Stimulated activated naive B cell treated with anti-CD40 and anti-IgM and Interleukin-4, amounts not matched to agents 10 μg/mL and 1 μg/mL and 100 μg/mL, for 72 hours (primary cell): ENCODE results near the gene BMERB1.

Source experiments
- ATAC-seq, 2 donors: fragments of 150-1000 bp; cut with Tn5 transposase; replicated peaks; 2 replicates each; pipeline ENCODE4 v1.10.0; 2021; ENCODE audit warnings: moderate library complexity in 1 of 2
- DNase-seq: peaks from one replicate; pipeline ENCODE4 v3.0.0; 2021
- H3K27ac Mint-ChIP-seq: one replicate; pipeline ENCODE4 v1.8.0; 2022; ENCODE audit warnings: mild to moderate bottlenecking, mixed read lengths
- H3K27me3 Mint-ChIP-seq, 2 donors: one replicate each; pipeline ENCODE4 v1.8.0; 2022; ENCODE audit warnings: mixed read lengths in 2 of 2
- H3K36me3 Mint-ChIP-seq, 2 donors: one replicate each; pipeline ENCODE4 v1.8.0; 2022; ENCODE audit warnings: mixed read lengths in 2 of 2, mild to moderate bottlenecking in 1 of 2
- H3K4me1 Mint-ChIP-seq, 2 donors: one replicate each; pipeline ENCODE4 v1.8.0; 2022; ENCODE audit warnings: mixed read lengths in 2 of 2, mild to moderate bottlenecking in 1 of 2
- H3K4me3 Mint-ChIP-seq, 2 donors: one replicate each; pipeline ENCODE4 v1.8.0; 2022; ENCODE audit warnings: mild to moderate bottlenecking in 2 of 2, mixed read lengths in 2 of 2, moderate library complexity in 1 of 2
- H3K9me3 Mint-ChIP-seq, 2 donors: one replicate each; pipeline ENCODE4 v1.8.0; 2022; ENCODE audit warnings: mixed read lengths in 2 of 2, mild to moderate bottlenecking in 1 of 2

Gene BMERB1

DNA sequence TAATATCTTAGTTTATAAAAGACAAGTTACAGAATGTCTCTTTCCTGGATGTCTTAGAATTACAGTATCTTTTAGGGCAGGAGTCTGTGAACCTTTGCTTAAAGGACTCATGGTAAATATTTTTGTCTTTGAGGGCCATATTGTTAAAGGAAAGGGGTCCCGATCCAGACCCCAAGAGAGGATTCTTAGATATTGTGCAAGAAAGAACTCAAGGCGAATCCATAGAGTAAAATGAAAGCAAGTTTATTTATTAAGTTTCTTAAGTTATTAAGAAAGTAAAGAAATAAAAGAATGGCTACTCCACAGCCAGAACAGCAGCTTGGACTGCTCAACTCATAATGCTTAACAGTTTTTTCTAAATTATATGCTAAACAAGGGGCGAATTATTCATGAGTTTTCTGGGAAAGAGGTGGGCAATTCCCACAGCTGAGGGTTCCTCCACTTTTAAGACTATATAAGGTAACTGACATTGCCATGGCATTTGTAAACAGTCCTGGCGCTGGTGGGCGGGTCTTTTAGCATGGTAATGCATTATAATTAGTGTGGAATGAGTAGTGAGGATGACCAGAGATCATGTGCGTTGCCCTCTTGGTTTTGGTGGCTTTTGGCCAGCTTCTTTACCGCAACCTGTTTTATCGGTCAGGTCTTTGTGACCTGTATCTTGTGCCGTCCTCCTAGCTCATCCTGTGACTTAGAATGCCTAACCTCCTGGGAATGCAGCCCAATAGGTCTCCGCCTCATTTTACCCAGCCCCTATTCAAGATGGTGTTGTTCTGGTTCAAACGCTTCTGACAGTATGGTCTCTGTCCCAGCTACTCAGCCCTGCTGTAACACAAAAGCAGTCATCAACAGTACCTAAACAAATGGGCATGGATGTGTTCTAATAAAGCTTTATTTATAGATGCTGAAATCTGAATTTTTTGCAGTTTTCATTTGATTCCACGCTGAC lies 53.2 kb downstream of the BMERB1 start:
- H3K4me1 Mint-ChIP-seq: peaks cover 20 to 53% of the 10 kb centered on the region in 2 donors
- peaks cover 0 to 21% of the 10 kb centered on the region in 2 donors for H3K36me3 Mint-ChIP-seq
- no peaks in the 10 kb centered on the region for H3K27me3 Mint-ChIP-seq
- ATAC-seq: no peak
- no peaks in the 10 kb centered on the region for H3K9me3 Mint-ChIP-seq
- DNase-seq: no peak
- H3K4me3 Mint-ChIP-seq: no peak overlapping the region
- H3K27ac Mint-ChIP-seq: no peak overlapping the region

DNA sequence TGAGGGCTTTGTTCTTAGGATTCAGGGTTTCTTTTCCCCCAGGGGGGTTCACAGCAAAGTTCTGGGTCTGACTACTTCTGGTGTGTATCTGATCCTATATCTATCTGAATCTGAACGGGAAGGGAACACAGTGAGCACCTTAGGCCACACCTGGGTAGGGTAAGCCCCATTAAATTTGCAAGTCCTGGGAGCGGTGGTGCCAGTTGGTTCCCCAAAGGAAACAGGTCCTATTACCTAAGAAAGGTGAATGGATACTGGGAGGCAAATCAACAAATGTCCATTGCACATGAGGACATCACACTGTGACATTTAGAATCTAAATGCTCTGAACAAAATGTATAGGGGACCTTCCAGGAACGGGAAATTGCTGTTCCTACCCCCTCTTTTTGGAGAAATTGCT lies 54.6 kb downstream of the BMERB1 start:
- no peak for DNase-seq
- Mint-ChIP-seq H3K9me3 (no peaks in the 10 kb centered on the region), H3K36me3 (peaks cover 0 to 24% of the 10 kb centered on the region in 2 donors), H3K4me3 (peak overlapping the region in 1 of 2 donors; percentile 65), H3K4me1 (peaks cover 19 to 41% of the 10 kb centered on the region in 2 donors), H3K27me3 (no peaks in the 10 kb centered on the region), H3K27ac (peak overlapping the region; percentile 42)
- peak in 1 of 2 donors; percentile 28 for ATAC-seq

DNA sequence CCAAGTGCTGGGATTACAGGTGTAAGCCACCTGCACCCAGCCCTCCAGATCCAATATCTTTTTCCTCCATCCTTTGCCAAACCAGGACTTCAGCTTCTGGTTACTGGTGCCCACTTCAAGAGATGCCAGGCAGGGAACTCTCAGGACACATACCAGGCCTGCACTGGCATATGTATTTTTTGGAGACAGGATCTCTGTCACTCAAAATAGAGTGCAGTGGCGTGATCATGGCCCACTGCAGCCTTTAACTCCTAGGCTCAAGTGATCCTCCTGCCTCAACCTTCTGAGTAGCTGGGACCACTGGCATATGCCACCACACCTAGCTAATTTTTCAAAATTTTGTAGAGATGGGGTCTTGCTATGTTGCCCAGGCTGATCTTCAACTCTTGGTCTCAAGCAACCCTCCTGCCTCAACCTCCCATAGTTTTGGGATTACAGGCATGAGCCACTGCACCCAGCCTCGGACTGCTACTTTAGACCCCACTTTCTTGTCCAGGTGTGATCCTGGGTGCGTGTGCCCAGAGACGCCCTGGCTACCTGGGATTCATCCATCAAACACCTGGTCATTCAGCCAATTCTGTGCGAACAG lies 55.8 kb downstream of the BMERB1 start:
- no peak overlapping the region for H3K4me3 Mint-ChIP-seq
- peaks cover 16 to 34% of the 10 kb centered on the region in 2 donors for H3K4me1 Mint-ChIP-seq
- H3K36me3 Mint-ChIP-seq: peaks cover 0 to 24% of the 10 kb centered on the region in 2 donors
- ATAC-seq: no peak
- no peaks in the 10 kb centered on the region for H3K27me3 Mint-ChIP-seq
- DNase-seq: no peak
- no peaks in the 10 kb centered on the region for H3K9me3 Mint-ChIP-seq
- H3K27ac Mint-ChIP-seq: peak overlapping the region; percentile 42

DNA sequence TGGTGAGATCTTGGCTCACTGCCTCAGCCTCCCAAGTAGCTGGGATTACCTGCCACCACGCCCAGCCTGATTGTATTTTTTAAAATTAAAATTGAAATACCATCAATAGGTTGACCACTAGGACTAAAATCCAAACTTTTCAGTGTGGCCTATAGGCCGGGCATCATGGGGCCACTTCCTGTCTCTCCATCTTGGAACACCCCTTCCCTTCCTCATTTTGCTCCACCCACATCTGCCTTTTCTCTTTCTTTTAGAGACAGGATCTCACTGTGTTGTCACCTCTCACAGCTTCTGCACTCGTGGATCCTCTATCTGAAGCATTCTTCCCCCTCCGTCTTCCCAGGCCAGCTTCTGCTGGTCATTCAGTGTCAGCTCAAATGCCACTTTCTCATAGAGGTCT lies 57.0 kb downstream of the BMERB1 start:
- H3K4me1 Mint-ChIP-seq: peaks cover 16 to 34% of the 10 kb centered on the region in 2 donors
- DNase-seq (no peak), ATAC-seq (no peak)
- no peaks in the 10 kb centered on the region for H3K27me3 Mint-ChIP-seq
- no peak overlapping the region for H3K4me3 Mint-ChIP-seq
- no peak overlapping the region for H3K27ac Mint-ChIP-seq
- peaks cover 0 to 24% of the 10 kb centered on the region in 2 donors for H3K36me3 Mint-ChIP-seq
- H3K9me3 Mint-ChIP-seq: no peaks in the 10 kb centered on the region

DNA sequence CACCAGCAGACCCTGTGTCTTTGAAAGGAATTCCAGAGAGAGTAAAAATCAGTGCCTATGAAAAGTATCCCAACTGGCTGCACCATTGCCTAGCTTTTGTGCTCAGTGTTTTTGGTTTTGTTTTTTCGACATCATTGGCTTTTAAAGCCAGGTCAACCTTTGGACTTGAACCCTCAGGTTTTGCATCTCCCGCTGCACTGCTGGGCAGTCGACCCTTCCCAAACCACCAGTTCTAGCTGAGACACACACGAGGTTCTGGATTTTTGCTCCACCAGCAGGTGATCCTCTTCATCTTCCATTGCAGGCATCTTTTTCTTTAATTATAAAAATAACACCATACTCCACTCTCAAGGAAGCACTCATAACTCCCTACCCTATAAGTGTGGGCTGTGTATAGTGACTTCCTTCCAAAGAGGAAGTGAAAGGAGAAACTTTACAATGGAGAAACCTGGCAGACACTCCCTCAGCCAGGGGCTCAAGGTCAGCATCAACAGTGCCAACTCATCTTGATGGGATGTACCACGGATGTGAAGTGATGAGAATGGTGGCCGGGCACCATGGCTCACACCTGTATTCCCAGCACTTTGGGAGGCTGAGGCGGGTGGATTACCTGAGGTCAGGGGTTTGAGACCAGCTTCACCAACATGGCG lies 57.8 kb downstream of the BMERB1 start:
- Mint-ChIP-seq H3K36me3 (peaks cover 0 to 24% of the 10 kb centered on the region in 2 donors), H3K4me3 (no peak overlapping the region), H3K9me3 (no peaks in the 10 kb centered on the region), H3K27ac (peak overlapping the region; percentile 34), H3K27me3 (no peaks in the 10 kb centered on the region), H3K4me1 (peaks cover 19 to 34% of the 10 kb centered on the region in 2 donors)
- no peak for DNase-seq
- ATAC-seq: peak; percentile 53 to 67

DNA sequence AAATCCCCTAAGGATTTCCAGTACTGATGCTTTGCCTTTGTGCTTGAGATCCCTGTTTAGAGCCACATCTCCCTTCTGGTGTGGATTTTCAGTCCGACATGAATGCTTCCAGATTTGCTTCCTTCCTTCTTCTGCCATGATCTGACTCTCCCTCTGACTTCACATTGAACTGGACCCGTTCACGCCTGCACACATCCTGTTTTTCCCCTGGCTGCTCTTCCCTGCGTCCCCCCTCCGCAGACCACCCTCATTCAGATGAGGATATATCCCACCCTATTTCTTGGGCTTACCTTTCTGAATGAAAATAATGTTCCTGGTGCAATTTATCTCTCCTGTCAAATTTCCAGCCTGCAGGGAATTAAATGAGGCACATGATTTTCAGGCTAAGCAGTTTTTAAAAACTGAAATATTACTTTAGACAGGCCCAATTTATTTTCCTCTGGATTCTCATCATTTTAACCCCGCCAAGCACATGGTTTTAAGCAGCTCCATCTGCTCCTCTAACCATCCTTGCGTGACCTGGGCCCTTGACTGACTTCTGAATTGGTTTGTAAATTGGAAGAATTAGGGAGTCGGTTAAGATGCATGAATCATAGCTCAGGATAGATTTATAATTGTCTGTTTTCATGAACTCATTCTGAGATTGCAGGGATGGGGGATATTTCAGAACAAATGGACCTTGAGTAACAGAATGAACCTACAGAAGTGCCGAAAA lies 59.2 kb downstream of the BMERB1 start:
- peaks cover 0 to 24% of the 10 kb centered on the region in 2 donors for H3K36me3 Mint-ChIP-seq
- H3K9me3 Mint-ChIP-seq: no peaks in the 10 kb centered on the region
- H3K27me3 Mint-ChIP-seq: peaks cover 0 to 6% of the 10 kb centered on the region in 2 donors
- ATAC-seq (no peak), DNase-seq (no peak)
- H3K4me1 Mint-ChIP-seq: peaks cover 25 to 40% of the 10 kb centered on the region in 2 donors
- H3K27ac Mint-ChIP-seq: no peak overlapping the region
- no peak overlapping the region for H3K4me3 Mint-ChIP-seq

DNA sequence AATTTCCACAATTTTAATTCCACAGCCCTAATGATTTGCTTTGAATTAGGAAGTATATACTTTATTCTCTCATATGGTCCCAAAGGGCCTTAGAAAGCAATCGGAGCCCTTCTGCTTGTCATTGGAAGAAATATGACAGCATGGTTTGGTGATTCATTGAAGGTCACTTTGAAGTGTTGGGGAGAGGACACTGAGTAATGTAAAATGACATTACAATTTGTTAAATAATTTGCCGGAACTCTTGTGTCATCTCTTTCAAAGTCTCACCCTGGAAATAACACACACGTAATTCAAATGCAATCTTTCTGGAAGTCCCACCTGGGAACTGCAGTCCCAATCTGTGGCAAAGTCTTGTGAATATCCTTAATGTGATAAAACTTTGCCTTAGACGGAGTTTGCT lies 59.8 kb downstream of the BMERB1 start:
- peaks cover 23 to 36% of the 10 kb centered on the region in 2 donors for H3K4me1 Mint-ChIP-seq
- H3K9me3 Mint-ChIP-seq: no peaks in the 10 kb centered on the region
- peaks cover 0 to 24% of the 10 kb centered on the region in 2 donors for H3K36me3 Mint-ChIP-seq
- DNase-seq (no peak), ATAC-seq (no peak)
- H3K27ac Mint-ChIP-seq: no peak overlapping the region
- H3K27me3 Mint-ChIP-seq: peaks cover 0 to 7% of the 10 kb centered on the region in 2 donors
- no peak overlapping the region for H3K4me3 Mint-ChIP-seq

DNA sequence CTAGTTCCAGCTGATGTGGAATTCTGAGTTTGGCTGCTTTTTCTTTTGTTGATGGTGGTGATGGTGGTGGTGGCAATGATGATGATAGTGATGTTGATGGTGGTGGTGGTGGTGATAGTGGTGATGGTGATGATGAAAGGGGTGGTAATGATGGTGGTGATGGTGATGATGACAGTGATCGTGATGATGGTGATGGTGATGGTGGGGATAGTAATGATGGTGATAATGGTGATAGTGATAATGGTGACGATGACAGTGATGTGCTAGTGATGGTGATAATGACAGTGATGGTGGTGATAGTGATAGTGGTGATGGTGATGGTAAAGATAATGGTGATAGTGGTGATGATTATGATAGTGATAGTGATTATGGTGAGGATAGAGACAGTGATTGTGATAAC lies 61.5 kb downstream of the BMERB1 start:
- Mint-ChIP-seq H3K9me3 (no peaks in the 10 kb centered on the region), H3K27ac (no peak overlapping the region), H3K36me3 (peaks cover 0 to 21% of the 10 kb centered on the region in 2 donors), H3K4me1 (peaks cover 17 to 25% of the 10 kb centered on the region in 2 donors), H3K27me3 (peaks cover 0 to 7% of the 10 kb centered on the region in 2 donors), H3K4me3 (no peak overlapping the region)
- ATAC-seq: no peak
- no peak for DNase-seq

DNA sequence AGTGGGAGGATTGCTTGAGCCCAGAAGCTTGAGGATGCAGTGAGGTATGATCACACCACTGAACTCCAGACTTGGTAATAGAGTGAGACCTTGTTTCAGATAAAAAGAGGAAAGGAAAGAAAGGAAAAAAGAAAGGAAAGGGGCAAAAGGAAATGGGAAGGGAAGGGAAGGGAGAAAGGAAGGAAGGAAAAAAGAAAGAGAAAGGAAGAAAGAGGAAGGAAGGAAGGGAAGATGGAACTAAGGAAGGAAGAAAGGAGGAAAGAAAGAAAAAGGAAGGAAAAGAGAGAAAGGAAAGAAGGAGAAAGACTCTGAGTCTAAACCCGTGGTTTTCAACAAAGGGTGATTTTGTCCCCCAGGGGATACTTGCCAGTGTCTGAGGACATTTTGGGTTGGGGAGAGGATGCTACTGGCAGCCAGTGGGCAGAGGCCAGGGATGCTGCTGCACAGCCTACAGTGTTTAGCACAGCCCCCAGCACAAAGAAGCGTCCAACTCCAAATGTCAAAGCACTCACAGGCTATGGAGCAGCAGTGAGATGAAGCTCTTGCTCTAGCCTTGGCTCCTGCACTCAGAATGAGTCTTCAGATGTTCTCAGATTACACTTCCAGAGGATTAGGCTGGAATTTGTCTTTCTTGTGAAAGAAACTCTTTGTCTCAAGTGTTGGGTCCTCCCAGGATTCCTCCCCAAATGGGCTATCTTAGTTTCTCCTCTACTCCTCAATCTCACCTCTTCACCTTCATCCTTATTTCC lies 64.2 kb downstream of the BMERB1 start:
- Mint-ChIP-seq H3K27ac (no peak overlapping the region), H3K4me3 (no peak overlapping the region), H3K9me3 (no peaks in the 10 kb centered on the region), H3K4me1 (peaks cover 7 to 10% of the 10 kb centered on the region in 2 donors), H3K36me3 (peaks cover 0 to 5% of the 10 kb centered on the region in 2 donors), H3K27me3 (peaks cover 0 to 7% of the 10 kb centered on the region in 2 donors)
- ATAC-seq: no peak
- DNase-seq: no peak

DNA sequence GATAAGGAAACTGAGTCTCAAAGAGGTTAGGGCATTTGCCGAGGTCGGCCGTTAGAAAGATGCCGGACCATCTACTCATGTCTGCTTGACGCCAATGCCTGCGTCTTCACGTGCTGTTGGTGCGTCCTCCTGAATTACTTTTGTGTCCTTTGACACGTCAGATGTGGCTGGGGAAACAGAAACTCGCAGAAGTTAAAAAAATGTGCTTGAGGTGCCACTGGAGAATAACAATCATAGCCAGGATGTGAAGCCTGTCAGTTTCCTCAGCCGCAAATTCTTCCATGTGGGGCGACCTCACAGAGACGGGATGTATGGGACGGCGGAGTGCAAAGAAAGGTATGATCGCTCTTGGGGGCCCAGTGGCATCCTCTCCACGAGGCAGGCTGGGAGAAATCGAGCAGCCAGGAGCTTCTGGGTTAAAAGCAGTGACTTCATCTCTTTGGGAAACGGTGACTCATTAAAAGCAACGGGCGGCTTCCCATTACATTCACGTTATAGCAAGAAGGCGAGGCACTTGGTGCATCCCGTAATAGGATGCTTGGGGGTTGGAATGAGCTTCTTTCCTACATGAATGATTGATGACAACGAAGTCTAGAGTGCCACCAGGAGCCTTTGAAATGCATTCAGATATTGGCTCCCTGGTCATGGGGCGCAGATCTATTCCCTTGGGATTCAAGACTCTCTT lies 67.8 kb downstream of the BMERB1 start:
- Mint-ChIP-seq H3K4me1 (peaks cover 9% of the 10 kb centered on the region in 2 donors), H3K36me3 (no peaks in the 10 kb centered on the region), H3K4me3 (no peak overlapping the region), H3K27ac (no peak overlapping the region), H3K9me3 (no peaks in the 10 kb centered on the region), H3K27me3 (peaks cover 7 to 18% of the 10 kb centered on the region in 2 donors)
- ATAC-seq (no peak), DNase-seq (no peak)

DNA sequence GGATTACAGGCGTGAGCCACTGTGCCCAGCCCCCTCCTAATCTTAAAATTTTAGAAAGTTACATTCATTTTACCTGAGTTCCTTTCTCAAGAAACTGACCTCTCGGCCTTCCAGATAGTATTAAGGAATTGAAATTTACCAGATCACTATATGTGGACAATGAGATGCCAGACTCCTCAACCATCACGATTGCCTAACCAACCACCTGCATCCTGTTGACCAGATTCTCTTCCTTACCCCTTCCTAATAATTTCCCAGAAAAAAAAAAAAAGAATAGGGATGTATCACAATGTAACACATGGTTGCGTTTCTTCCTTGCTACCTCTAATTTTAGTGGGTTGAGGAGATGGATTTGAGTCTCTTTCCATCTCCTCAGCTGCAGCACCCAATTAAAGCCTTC lies 72.1 kb downstream of the BMERB1 start:
- H3K36me3 Mint-ChIP-seq: peaks cover 0 to 3% of the 10 kb centered on the region in 2 donors
- ATAC-seq (no peak), DNase-seq (no peak)
- H3K27ac Mint-ChIP-seq: no peak overlapping the region
- H3K4me1 Mint-ChIP-seq: peaks cover 4 to 5% of the 10 kb centered on the region in 2 donors
- no peaks in the 10 kb centered on the region for H3K9me3 Mint-ChIP-seq
- H3K4me3 Mint-ChIP-seq: no peak overlapping the region
- peaks cover 11 to 20% of the 10 kb centered on the region in 2 donors for H3K27me3 Mint-ChIP-seq

DNA sequence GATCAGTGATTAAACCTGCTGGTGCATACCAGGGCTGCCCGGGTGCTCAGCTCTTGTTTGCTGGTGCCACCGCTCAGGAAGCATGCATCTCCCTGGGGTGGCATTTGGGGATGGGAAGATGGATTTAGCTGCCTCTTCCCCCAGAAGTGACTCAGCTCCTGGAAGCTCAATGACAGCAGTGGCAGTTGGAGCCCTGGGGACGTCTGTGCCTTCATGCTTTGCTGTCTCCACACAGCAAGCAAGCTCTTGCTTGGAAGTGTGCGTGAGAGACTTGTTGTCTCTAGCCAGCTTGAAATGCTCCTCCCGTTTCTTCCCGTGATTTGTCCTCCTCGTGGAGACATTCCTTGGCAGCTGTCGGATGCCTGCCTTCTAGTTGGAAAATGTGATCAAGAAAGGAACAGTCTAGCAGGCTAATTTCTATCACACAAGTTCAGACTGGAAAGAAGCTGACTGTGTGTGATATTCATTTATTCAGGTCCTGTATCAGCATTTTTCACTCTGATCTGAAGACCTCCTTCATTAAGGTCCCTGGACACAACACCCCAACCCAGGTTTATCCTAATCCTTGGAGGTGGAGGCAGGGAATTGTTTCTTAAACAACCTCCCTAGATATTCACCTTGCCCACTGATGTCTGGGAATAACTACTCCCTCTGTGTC lies 73.0 kb downstream of the BMERB1 start:
- H3K4me3 Mint-ChIP-seq: no peak overlapping the region
- peaks cover 11 to 20% of the 10 kb centered on the region in 2 donors for H3K27me3 Mint-ChIP-seq
- ATAC-seq: no peak
- peaks cover 0 to 3% of the 10 kb centered on the region in 2 donors for H3K36me3 Mint-ChIP-seq
- DNase-seq: no peak
- H3K27ac Mint-ChIP-seq: no peak overlapping the region
- H3K4me1 Mint-ChIP-seq: peaks cover 4 to 5% of the 10 kb centered on the region in 2 donors
- no peaks in the 10 kb centered on the region for H3K9me3 Mint-ChIP-seq
